Neural cell (in vitro differentiated cells): Measurements from ENCODE around the gene CCDC61. TPM values are rescaled to one million over a fixed set of nuclear protein-coding genes. Genes with fewer than 3 reads are reported as not detected.
A peak's percentile ranks its signal among the peaks of the same experiment; 100 is the strongest.

Source experiments
- H2AFZ ChIP-seq: fragments of 200-600, 300-800 bp; sonication (generic), shearing (Covaris generic); 2 replicates; pipeline ENCODE4 v1.6.0; 2014; ENCODE audit warnings: low read depth, mild to moderate bottlenecking, antibody characterized with exemption, low read length, moderate library complexity
- H3F3A ChIP-seq: fragments of 200-600 bp; shearing (Covaris generic); 2 replicates; pipeline ENCODE4 v1.6.1; 2016; ENCODE audit warnings: mild to moderate bottlenecking, moderate library complexity, mixed read lengths, antibody characterized with exemption, low read length; ENCODE audit not compliant: insufficient read depth, poor library complexity, severe bottlenecking
- H3K27ac ChIP-seq: fragments of 200-600, 300-800 bp; sonication (generic), shearing (Covaris generic); 2 replicates; pipeline ENCODE4 v1.5.1; 2014; ENCODE audit warnings: mild to moderate bottlenecking, low read length, moderate library complexity
- H3K27me3 ChIP-seq: fragments of 300-800, 200-600 bp; sonication (generic), shearing (Covaris generic); 2 replicates; pipeline ENCODE4 v1.6.0; 2014; ENCODE audit warnings: mild to moderate bottlenecking, low read depth, low read length, moderate library complexity; ENCODE audit not compliant: insufficient read depth
- H3K36me3 ChIP-seq: fragments of 300-800, 200-600 bp; sonication (generic), shearing (Covaris generic); 2 replicates; pipeline ENCODE4 v1.5.1; 2014; ENCODE audit warnings: mild to moderate bottlenecking, antibody characterized with exemption, low read length, moderate library complexity; ENCODE audit not compliant: insufficient read depth
- H3K4me2 ChIP-seq: fragments of 300-800, 200-600 bp; sonication (generic), shearing (Covaris generic); 2 replicates; pipeline ENCODE4 v1.6.0; 2014; ENCODE audit warnings: mild to moderate bottlenecking, low read length
- H3K4me3 ChIP-seq: fragments of 300-800, 200-600 bp; sonication (generic), shearing (Covaris generic); 2 replicates; pipeline ENCODE4 v1.5.1; 2014; ENCODE audit warnings: mild to moderate bottlenecking, low read length, moderate library complexity
- H3K79me2 ChIP-seq: fragments of 200-600 bp; shearing (Covaris generic); replicated peaks from 2 replicates; pipeline ENCODE4 v1.6.0; 2014; ENCODE audit warnings: mild to moderate bottlenecking, low read length, moderate library complexity; ENCODE audit not compliant: insufficient read depth
- H3K9ac ChIP-seq: fragments of 300-800, 200-600 bp; sonication (generic), shearing (Covaris generic); 2 replicates; pipeline ENCODE4 v1.6.1; 2016; ENCODE audit warnings: mild to moderate bottlenecking, low read length, mixed read lengths
- H3K9me2 ChIP-seq: fragments of 200-600 bp; shearing (Covaris generic); 2 replicates; pipeline ENCODE4 v1.6.1; 2016; ENCODE audit warnings: mild to moderate bottlenecking, low read length, mixed read lengths; ENCODE audit not compliant: insufficient read depth
- H3K9me3 ChIP-seq: fragments of 200-600, 300-800 bp; sonication (generic), shearing (Covaris generic); 2 replicates; pipeline ENCODE4 v1.6.1; 2016; ENCODE audit warnings: mild to moderate bottlenecking, mixed run types, low read length, moderate library complexity, mixed read lengths
- H4K20me1 ChIP-seq: fragments of 200-600 bp; shearing (Covaris generic); 2 replicates; pipeline ENCODE4 v1.6.1; 2016; ENCODE audit warnings: mild to moderate bottlenecking, mixed run types; ENCODE audit not compliant: insufficient read depth
- EP300 ChIP-seq: fragments of 450-650 bp; conservative IDR thresholded peaks from 2 replicates; pipeline ENCODE4 v1.6.1; 2014; ENCODE audit warnings: antibody characterized with exemption, mild to moderate bottlenecking, moderate library complexity; ENCODE audit not compliant: poor library complexity, severe bottlenecking
- EZH2 ChIP-seq: fragments of 200-600, 300-800 bp; shearing (Covaris generic), sonication (generic); IDR thresholded peaks from 2 replicates; pipeline ENCODE4 v1.6.1; 2014; ENCODE audit warnings: antibody characterized with exemption, low read length, borderline replicate concordance, mild to moderate bottlenecking; ENCODE audit not compliant: insufficient read depth, poor library complexity, severe bottlenecking
- MXI1 ChIP-seq: fragments of 450-650 bp; conservative IDR thresholded peaks from 2 replicates; pipeline ENCODE4 v1.6.1; 2014; ENCODE audit warnings: antibody characterized with exemption, mild to moderate bottlenecking; ENCODE audit not compliant: poor library complexity, severe bottlenecking
- POLR2AphosphoS5 ChIP-seq: IDR thresholded peaks from 2 replicates; pipeline ENCODE4 v1.6.1; 2012
- RAD21 ChIP-seq: fragments of 450-650 bp; conservative IDR thresholded peaks from 2 replicates; pipeline ENCODE4 v1.6.1; 2014; ENCODE audit warnings: antibody characterized with exemption, mild to moderate bottlenecking, moderate library complexity
- SMC3 ChIP-seq: fragments of 450-650 bp; conservative IDR thresholded peaks from 2 replicates; pipeline ENCODE4 v1.6.1; 2014; ENCODE audit warnings: antibody characterized with exemption, mild to moderate bottlenecking, moderate library complexity; ENCODE audit not compliant: poor library complexity
- TAF1 ChIP-seq: IDR thresholded peaks from 2 replicates; pipeline ENCODE4 v1.6.1; 2012; ENCODE audit warnings: low read depth
- polyA plus RNA-seq: library from polyadenylated mRNA; depleted of rRNA; stranded (reverse); fragments of >200 nt; gene quantifications from 2 replicates; pipeline ENCODE4 v1.2.3, GENCODE V29; 2014
- TF ChIP-seq, protein P1 (sequence below): fragments of 450-650 bp; IDR thresholded peaks from 2 replicates; pipeline ENCODE4 v1.5.1; 2014; ENCODE audit warnings: antibody characterized with exemption, mild to moderate bottlenecking, moderate library complexity; ENCODE audit not compliant: poor library complexity, severe bottlenecking
- TF ChIP-seq, protein P2 (sequence below): IDR thresholded peaks from 2 replicates; pipeline ENCODE4 v1.6.1; 2012; ENCODE audit warnings: borderline replicate concordance

Gene CCDC61
- polyA plus RNA-seq, 1 donor from 2014 or later, result 0.82 TPM

DNA sequence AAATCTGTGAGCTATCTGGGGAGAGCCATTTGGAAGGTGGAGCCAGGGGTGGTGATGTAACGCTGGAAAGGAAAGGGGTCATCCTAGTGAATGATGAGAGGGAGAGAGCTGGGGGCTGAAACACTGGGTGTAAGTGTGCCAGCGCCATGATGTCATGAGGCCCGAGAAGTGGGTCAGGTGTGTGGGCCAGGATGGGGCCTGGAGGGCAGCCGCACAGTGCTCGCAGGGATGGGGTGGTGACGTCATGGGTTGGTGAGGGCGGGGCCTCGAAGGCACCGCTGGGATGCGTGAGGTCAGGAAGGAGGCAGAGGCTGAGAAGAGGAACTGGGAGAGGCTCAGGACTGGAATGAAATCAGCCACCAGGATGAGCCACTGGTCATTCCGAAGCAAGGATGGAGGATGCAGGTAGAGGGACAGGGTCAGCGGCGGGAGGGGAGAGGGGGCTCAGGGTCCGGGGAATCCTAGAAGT lies 4.4 kb downstream of the CCDC61 start:
- no peaks in the 10 kb centered on the region for H4K20me1 ChIP-seq
- peak overlapping the region; percentile 67 for H3K4me3 ChIP-seq
- H3K79me2 ChIP-seq, result peaks cover 3% of the 10 kb centered on the region
- no peak for TF ChIP-seq EP300
- peak; percentile 31 for TF ChIP-seq POLR2AphosphoS5
- TF ChIP-seq TAF1, result no peak
- no peak for TF ChIP-seq SMC3
- no peak for TF ChIP-seq EZH2
- no peak overlapping the region for H3K4me2 ChIP-seq
- no peaks in the 10 kb centered on the region for H3K9me3 ChIP-seq
- H3F3A ChIP-seq, result no peaks in the 10 kb centered on the region
- no peaks in the 10 kb centered on the region for H3K27me3 ChIP-seq
- peak overlapping the region; percentile 68 for H3K9ac ChIP-seq
- peak overlapping the region; percentile 59 for H3K27ac ChIP-seq
- H3K9me2 ChIP-seq, result no peaks in the 10 kb centered on the region
- H3K36me3 ChIP-seq, result no peaks in the 10 kb centered on the region
- H2AFZ ChIP-seq, result no peak overlapping the region

DNA sequence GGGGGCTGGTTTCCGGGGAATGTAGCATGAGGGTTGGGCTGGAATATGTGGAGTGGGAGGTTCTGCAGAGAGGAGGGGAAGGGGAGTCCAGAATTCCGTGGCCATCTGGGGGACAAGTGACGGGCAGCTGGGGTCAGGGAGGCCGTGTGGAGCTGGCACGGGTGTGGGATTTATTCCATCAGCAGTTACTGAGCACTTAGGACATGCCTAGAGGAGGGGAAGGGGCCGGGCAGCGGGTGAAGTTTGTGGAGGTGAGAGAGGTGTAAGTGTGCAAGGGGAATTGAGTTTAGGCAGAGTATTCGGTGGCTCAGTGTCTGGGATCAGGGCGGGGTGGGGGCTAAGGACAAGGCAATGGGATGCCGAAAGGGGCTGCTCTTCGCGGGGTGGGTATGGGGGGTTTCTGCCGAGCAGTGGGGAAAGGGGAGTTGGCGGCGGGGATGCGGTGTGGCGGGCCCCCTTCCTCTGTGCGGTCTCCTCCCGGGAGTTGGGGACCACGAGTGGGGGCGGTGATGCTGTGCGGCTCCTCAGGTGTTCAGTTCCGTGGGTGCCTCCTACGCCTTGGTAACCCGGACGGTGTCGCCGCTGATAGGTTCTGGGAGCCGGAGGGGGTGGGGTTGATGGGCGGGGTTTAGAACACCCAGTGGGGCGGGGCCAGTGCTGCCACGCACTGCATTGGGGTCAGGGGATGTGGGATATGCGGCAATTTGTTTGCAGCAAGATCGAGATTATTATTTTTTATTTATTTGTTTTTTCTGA lies 5.4 kb downstream of the CCDC61 start:
- Histone ChIP-seq H3K4me2 (peak overlapping the region; percentile 52), H3K9ac (peak overlapping the region; percentile 68), H3K27me3 (no peaks in the 10 kb centered on the region), H3F3A (no peaks in the 10 kb centered on the region), H3K79me2 (peaks cover 3% of the 10 kb centered on the region), H3K27ac (peak overlapping the region; percentile 59), H3K9me3 (no peaks in the 10 kb centered on the region), H3K36me3 (no peaks in the 10 kb centered on the region), H3K4me3 (peak overlapping the region; percentile 67), H2AFZ (peak overlapping the region; percentile 14), H4K20me1 (no peaks in the 10 kb centered on the region), H3K9me2 (no peaks in the 10 kb centered on the region)
- TF ChIP-seq EZH2 (no peak), POLR2AphosphoS5 (peak; percentile 12), TAF1 (peak; percentile 65)

DNA sequence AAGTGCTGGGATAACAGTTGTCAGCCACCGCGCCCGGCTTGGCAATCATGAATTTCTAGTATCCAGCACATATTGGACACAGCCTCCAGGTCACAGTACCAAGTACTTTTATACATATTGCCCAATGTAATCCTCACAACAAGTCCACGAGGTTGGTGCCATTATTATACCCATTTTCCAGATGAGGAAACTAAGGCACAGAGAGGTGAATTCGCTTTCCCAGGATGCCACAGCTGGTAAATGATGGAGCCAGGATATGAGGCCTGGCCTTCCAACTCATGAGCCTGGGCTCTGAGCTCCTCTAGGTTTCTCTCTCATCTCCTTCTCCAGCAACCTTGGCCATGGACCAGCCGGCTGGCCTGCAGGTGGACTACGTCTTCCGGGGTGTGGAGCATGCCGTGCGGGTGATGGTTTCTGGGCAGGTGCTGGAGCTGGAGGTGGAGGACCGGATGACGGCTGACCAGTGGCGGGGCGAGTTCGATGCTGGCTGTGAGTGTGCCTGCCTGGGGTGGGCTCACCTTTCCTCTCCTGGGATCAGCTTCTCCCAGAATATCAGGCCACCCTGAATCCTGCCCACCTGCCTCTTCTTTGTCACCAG lies 7.5 kb downstream of the CCDC61 start:
- TF ChIP-seq, protein P1, sequence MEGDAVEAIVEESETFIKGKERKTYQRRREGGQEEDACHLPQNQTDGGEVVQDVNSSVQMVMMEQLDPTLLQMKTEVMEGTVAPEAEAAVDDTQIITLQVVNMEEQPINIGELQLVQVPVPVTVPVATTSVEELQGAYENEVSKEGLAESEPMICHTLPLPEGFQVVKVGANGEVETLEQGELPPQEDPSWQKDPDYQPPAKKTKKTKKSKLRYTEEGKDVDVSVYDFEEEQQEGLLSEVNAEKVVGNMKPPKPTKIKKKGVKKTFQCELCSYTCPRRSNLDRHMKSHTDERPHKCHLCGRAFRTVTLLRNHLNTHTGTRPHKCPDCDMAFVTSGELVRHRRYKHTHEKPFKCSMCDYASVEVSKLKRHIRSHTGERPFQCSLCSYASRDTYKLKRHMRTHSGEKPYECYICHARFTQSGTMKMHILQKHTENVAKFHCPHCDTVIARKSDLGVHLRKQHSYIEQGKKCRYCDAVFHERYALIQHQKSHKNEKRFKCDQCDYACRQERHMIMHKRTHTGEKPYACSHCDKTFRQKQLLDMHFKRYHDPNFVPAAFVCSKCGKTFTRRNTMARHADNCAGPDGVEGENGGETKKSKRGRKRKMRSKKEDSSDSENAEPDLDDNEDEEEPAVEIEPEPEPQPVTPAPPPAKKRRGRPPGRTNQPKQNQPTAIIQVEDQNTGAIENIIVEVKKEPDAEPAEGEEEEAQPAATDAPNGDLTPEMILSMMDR, result no peak
- TF ChIP-seq, protein P2, sequence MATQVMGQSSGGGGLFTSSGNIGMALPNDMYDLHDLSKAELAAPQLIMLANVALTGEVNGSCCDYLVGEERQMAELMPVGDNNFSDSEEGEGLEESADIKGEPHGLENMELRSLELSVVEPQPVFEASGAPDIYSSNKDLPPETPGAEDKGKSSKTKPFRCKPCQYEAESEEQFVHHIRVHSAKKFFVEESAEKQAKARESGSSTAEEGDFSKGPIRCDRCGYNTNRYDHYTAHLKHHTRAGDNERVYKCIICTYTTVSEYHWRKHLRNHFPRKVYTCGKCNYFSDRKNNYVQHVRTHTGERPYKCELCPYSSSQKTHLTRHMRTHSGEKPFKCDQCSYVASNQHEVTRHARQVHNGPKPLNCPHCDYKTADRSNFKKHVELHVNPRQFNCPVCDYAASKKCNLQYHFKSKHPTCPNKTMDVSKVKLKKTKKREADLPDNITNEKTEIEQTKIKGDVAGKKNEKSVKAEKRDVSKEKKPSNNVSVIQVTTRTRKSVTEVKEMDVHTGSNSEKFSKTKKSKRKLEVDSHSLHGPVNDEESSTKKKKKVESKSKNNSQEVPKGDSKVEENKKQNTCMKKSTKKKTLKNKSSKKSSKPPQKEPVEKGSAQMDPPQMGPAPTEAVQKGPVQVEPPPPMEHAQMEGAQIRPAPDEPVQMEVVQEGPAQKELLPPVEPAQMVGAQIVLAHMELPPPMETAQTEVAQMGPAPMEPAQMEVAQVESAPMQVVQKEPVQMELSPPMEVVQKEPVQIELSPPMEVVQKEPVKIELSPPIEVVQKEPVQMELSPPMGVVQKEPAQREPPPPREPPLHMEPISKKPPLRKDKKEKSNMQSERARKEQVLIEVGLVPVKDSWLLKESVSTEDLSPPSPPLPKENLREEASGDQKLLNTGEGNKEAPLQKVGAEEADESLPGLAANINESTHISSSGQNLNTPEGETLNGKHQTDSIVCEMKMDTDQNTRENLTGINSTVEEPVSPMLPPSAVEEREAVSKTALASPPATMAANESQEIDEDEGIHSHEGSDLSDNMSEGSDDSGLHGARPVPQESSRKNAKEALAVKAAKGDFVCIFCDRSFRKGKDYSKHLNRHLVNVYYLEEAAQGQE, result no peak
- TF ChIP-seq MXI1 (no peak), SMC3 (no peak), EP300 (no peak), POLR2AphosphoS5 (no peak), RAD21 (no peak), TAF1 (no peak), EZH2 (no peak)
- no peak overlapping the region for H3K27ac ChIP-seq
- H3K27me3 ChIP-seq, result no peaks in the 10 kb centered on the region
- H3K4me3 ChIP-seq, result no peak overlapping the region
- H3F3A ChIP-seq, result no peaks in the 10 kb centered on the region
- H4K20me1 ChIP-seq, result no peaks in the 10 kb centered on the region
- H3K9ac ChIP-seq, result no peak overlapping the region
- H3K9me2 ChIP-seq, result no peaks in the 10 kb centered on the region
- H3K36me3 ChIP-seq, result no peaks in the 10 kb centered on the region
- H3K9me3 ChIP-seq, result no peaks in the 10 kb centered on the region
- peaks cover 3% of the 10 kb centered on the region for H3K79me2 ChIP-seq
- no peak overlapping the region for H3K4me2 ChIP-seq
- H2AFZ ChIP-seq, result no peak overlapping the region
